GM19397 (cell line): ENCODE measurements around the gene CELF5.
"Not testable (repeated sequence)": the region's sequence is repeated elsewhere in the genome, so short reads cannot be mapped to it uniquely, and the experiment has no call there.

ENCODE experiments used
- ATAC-seq: cut with Tn5 transposase; IDR thresholded peaks from one replicate; pipeline ENCODE4 v1.9.1; 2021; ENCODE audit warnings: mild to moderate bottlenecking, moderate library complexity; ENCODE audit not compliant: unreplicated experiment

CELF5 gene

DNA sequence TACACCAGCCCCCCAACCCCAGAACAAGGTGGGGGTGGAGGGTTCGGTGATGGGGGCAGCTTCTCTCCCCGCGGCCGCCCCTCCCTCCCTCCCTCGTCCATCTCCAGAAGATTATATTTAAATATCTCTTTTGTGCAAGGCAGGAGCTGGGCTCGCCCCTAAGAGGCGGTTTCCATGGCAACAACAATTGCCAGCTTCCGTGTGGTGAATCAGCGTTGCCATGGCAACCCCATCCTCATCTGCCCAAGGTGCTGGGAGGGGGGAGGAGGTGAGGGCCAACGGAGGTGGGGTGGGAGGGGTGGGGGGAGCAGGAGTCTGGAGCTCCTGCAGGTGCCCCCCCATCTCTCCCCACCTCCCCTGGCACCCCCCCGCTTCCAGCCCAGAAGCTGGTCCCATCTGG, 46.4 kb downstream of the CELF5 start:
- ATAC-seq, result no peak

DNA sequence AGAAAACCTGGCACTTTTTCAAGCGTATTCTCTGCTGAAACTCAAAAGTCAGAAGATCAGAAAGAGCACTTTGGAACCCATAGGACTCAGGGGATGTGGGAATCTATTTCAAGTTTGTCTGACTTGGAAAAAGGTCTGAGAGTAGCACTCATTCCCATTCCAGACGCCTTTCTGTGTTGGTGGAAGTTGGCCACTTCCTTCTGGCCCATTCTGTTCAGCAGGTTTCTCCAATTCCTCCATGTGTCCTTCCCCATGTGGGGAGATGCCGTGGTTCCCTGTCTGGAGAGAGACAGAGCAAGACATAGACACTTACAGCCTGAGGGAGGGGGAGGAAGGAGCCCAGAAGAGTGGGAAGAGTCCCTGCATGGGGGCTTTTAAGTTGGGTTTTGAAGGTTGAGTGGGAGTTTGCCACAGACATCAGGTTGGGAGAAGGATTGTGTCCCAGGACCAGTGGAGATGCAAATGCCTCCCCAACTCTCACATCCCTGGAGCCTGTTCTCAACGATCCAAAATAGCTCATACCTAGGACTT, 48.0 kb downstream of the CELF5 start:
- no peak for ATAC-seq

DNA sequence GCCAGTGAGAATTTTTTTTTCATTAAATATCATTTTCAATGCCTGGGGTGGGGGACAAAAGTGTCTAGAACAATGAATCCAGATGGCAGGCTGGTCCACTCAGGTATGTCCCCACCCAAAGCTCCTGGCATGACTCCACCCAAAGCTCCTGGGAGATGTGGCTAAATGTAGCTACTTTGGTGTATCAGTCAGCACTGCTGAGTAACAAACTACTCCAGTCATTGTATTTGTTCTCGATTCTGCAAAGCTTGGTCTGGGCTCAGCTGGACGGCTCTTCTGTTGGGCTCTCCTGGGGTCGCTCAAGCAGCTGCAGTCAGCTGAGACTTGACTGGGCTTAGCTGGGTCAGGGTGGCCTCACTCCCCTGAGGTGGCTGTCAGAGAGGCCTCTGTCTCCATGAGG, 48.5 kb downstream of the CELF5 start:
- no peak for ATAC-seq

DNA sequence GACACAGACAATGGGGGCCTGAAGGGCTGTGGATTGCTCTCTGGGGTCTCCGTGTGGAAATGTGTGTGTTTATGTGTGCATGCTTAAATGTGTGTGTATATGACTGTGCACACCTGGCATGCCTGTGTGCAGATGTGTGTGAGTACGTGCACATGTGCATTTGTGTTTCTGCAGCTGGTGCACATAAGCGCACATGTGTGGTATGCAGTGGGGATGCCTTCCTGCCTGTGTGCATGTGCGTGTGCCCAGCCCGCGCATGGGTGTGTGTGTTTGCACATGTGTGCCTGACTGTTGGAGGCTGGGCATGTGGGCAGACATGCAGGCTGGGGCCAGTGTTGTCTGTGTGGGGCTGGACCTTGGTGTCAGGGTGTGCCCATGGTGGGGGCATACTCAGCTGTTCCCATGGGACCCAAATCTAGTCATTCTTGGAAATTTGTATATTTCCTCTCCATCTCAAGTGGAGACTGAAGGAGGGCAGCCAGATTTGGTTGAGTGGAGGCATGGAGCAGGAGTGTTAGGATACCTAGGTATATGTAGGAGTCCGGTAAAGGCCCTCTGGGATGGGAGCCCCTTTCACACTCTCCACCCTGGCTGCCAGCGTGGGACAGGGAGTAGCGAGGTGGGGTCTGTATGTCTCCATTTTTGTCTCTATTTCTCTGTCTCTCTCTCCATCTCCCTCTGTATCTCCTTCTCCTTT, 49.9 kb downstream of the CELF5 start:
- no peak for ATAC-seq

DNA sequence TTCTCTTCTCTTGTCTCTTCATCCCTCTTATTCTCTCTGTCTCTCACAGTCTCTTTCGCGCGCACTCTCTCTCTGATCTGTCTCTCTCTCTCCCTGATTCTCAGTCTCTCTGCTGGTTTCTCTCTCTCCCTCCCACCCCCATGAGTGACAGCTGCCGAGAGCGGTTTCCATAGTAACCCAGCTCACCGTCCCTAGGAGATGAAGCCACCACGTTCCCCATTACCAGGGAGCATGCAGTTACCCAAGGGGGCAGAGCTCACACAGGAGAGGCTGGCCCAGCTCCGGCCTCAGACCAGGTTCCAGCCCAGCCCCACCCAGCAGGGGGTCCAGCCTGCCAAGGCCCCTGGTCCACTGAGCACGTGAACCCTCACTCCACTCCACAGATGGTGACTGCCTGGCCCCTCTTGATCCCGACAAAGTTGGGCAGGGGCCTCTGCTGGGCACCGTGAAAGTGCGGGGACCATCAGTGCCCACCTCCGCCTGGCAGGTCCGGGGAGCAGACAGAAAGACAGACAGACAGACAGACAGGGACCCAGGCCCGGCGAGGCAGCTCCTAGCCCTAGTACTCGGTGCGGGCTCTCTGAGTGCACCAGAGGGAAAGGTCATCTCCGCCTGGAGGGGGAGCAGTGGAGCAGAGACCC, 50.6 kb downstream of the CELF5 start:
- ATAC-seq, result no peak

DNA sequence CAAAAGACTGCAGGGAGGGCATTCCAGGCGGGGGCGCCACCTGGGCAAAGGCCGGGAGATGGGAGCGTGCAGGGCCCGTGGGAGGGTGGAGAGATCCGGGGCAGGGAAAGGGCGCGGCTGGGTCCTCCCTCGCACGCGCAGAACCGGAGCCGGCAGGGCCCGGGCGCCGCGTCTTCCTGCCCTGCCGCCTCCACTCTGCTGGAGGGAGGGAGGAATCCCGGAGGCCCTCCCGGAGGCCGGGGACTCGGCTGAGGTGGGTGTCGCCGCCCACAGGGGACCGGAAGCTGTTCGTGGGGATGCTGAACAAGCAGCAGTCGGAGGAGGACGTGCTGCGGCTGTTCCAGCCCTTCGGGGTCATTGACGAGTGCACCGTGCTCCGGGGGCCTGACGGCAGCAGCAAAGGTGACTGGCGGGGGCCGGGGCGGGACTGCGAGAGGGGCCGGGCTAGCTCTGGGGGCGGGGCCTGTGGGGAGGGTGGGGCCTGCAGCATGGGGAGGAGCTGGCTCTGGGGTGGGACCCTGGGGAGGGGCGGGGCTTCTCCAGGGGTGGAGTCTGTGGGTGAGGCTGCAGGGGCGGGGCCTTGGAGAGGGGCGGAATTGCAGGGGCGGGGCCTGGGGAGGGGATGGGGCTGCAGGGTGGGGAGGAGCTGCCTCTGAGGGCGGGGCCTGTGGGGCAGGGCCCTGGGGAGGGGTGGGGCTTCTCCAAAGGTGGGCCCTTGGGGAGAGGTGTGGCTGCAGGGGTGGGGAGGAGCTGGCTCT, 51.3 kb downstream of the CELF5 start:
- no peak for ATAC-seq

DNA sequence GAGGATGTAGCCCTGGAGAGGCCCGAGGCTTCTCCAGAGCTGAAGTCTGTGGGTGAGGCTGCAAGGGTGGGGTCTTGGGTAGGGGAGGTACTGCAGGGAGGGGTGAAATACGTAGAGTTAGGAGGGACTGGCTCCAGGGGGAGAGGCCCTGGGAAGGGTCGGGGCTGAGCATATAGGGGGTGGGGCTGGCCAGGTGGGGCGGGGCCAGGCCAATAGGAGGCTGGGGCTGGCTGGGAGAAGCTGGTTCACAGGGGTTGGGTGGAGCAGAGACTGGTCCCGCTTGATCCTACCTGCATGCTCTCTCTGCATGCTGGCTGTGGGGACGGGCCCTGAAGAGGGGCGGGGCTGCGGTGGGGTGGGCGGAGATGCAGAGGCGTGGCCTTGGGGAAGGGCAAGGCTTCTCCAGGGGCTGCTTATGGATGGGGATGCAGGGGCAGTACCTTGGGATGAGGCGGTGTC, 51.9 kb downstream of the CELF5 start:
- no peak for ATAC-seq

DNA sequence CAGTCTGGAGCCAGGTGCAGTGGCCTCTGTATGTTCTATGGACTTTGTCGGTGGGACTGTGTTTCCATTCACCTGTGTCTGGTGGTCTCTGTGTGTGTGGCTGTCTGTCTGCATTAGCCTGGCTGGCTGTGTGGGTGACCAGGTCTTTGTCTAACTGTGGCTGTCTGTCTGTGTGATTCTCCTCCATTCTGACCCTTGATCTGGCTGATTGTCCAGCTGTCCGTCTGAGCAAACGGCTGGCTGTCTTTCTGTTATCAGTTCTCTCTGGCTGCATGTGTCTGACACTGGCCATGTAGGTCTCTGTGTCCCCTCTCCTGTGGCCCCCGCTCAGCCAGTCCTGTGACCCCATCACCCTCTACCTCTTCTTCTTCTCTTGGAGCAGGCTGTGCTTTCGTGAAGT, 53.2 kb downstream of the CELF5 start:
- no peak for ATAC-seq

DNA sequence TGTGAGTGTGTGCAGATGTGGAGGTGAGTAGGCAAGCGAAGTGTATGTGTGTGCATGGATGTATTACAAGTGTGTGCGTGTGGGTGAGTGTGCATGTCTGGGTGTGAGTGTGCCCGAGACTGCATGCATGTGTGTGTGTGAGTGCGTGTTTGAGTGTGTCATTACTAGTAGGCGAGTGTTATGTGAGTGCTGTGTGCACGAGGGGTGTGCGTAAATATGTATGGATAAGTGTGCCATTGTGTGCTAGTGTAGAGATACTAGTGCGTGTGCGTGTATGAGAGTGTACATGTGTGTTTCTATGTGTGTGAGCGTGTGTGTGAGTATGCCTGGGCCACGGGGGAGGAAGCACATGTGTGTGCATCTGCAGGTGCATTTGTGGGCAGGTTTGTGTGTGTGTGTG, 53.8 kb downstream of the CELF5 start:
- ATAC-seq, result no peak

DNA sequence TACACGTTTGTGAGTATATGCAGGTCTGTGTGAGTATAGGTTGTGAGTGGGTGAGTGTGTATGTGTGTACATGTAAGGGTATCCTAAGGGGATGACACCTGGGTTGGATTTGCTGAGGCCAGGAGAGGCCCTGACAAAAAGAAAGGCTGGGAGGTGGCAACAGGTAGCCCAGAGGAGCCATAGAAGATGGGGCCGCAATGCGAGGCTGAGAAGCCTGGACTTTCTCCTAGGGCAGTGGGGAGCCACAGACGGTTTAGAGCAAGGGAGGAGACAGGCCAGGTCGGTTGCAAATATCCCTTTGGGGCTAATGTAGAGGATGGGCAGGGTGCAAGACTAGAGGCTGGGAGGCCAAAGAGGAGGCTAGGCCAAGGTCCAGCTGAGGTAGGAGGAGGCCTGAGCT, 54.3 kb downstream of the CELF5 start:
- no peak for ATAC-seq

DNA sequence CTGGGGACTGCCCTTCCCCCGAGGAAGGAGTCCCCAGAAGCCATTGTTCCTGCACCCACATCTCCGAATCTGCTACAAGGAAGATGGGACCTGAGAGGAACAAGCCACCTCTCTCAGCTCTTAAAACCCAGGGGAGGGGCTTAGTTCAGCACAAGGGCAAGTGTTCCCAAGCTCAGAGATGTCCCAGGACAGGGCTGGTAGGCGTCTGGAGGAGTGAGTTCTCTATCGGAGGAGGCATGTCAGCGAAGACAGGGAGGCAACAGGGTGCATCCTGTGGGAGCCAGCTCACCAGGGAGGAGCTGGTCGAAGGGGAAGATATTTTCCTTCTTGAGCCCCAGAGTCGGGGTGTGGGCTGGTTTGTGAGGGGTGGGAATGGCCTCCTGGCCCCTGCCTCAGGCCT, 54.8 kb downstream of the CELF5 start:
- no peak for ATAC-seq

DNA sequence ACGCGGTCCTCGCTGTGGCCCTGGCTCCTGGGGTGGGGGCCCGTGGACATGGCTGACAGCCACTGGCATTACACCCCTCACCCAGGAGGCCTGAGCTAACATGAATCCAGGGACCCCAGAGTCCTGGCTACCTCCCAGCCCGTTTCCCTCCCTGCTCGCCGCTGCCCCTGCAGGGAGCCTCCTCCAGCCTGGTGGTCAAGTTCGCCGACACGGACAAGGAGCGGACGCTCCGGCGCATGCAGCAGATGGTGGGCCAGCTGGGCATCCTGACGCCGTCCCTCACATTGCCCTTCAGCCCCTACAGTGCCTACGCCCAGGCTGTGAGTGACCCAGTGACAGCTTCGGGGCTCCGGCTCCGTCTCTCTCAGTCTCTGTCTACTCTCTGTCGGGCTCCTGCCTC, 56.6 kb downstream of the CELF5 start:
- ATAC-seq, result no peak

DNA sequence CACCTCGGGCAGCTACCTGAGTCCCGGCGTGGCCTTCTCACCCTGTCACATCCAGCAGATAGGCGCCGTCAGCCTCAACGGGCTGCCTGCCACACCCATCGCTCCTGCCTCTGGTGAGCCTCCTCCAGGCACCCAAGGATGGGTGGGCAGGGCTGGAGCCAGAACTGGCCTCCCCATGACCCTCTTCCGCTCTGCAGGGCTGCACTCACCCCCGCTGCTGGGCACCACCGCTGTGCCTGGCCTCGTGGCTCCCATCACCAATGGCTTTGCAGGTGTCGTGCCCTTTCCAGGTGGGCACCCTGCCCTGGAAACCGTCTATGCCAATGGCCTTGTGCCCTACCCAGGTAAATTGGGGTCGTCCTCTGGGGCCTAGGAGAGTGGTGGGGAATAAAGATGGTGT, 57.7 kb downstream of the CELF5 start:
- ATAC-seq, result no peak

DNA sequence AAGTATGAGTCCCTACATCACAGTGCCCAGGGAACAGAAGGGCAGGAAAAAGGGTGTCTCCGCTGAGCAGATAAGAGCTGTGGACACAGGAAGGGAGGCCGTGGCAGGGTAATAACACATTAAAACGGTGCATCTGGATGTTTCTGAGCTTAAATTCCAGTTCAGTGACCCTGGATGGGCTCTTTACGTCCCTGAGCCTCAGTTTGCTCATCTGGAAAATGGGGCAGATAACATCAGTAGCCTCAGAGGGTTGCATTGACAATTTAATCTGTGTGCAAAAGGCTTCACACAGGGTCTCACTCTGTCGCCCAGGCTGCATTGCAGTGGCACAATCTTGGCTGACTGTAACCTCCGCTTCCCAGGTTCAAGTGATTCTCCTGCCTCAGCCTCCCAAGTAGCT, 58.1 kb downstream of the CELF5 start:
- ATAC-seq, result no peak

DNA sequence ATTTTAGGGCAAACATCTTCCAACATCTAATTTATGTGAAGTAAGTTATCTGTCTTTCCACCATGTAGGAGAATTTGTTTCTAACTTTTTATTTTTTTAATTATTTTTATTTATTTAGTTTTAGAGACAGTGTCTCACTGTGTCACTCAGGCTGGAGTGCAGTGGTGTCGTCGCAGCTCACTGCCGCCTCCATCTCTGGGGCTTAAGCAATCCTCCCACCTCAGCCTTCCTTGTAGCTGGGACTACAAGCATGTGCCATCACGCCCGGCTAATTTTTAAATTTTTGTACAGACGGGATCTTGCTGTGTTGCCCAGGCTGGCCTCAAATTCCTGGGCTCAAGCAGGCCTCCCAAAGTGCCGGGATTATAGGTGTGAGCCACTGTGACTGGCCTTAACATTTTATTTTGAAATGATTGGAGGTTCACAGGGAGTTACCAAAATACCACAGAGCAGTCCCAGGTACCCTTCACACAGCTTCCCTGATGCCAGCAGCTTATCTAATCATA, 58.8 kb downstream of the CELF5 start:
- no peak for ATAC-seq

DNA sequence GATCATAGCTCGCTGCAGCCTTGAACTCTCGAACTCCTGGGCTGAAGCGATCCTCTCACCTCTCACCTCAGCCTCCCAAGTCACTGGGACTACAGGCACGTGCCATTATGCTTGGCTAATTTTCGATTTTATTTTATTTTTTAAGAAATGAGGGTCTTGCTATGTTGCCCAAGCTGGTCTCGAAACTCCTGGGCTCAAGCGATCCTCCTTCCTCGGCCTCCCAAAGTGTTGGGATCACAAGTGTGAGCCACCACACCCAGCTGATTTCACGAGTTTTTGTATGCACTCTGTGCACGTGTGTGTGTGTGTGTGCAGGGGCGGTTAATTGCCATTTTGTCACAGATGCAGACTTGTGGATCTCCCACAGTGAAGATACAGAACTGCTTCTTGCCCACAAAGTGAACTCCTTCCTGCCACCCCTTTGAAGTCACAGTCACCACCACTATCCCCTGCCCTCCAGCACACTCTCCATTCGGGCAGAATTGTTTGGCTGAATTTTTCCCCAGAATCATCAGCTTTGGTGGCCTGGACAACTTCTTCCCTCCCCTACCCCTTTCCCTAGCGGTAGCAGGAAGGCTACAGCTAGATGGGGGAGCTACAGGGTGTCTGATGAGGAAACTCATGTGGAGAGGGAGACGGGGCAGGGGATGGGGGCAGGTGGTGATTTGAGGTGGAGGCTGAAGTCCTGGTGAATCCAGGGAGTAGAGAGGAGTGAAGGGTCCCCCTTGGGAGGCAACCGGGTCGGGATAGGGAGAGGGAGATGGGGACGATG, 59.6 kb downstream of the CELF5 start:
- ATAC-seq, result no peak

DNA sequence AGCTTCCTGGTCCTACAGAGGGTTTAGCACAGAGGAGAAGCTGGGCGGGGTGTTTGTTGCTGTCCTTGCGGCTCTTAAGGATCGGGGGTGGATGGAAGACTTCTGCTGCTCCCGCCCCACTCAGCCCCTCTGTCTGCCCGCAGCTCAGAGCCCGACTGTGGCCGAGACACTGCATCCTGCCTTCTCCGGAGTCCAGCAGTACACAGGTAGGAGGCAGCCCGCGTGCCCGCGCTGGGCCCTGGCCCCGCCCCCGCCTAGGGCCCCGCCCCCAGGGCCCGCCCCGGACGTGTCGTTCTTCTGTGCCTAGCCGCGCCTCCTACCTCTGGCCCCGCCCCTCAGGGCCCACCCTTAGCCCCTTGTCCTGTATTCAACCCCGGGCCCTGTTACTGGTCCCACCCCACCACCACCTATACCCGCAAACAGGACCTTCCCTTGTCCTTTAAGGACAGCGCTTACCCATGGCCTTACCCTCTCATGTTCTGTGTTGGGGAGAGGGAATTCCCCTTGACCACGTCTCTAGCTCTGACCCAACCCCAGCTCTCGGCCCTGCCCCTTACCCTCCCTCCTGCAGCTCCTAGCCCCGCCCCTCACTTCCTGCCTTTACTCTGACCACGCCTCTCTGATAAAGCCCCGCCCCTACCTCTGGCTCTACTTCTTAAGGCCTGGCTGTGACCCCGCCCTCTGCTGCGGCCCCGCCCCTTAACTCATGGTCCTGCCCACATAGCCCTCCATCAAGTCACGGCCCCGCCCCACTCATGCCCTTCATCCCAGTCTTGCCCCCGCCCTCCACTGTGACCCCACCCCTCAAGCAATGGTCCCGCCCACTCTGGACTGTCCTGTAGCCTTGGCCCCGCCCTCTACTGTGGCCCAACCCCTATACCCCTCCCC, 60.5 kb downstream of the CELF5 start:
- no peak for ATAC-seq

DNA sequence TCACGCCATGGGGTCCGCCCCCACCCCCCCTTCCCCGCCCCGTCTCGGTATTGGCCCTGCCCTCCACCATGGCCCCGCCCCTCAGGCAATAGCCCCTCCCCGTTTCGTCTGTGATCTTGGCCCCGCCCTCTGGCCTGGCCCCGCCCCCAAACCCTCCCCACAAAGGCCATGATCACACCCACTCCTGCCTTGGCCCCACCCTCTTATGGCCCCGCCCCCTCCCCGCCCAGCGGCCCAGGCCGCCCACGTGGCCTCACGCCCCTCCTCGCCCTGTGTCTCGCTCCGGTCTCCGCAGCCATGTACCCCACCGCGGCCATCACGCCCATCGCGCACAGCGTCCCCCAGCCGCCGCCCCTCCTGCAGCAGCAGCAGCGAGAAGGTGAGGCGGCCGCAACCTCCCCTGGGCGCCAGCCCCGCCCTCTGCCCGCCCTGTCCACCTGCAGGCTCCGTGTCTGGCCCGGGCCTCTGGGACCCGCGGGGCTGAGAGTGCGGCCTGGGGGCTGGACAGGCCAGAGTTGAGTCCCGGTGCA, 61.3 kb downstream of the CELF5 start:
- ATAC-seq, result no peak

DNA sequence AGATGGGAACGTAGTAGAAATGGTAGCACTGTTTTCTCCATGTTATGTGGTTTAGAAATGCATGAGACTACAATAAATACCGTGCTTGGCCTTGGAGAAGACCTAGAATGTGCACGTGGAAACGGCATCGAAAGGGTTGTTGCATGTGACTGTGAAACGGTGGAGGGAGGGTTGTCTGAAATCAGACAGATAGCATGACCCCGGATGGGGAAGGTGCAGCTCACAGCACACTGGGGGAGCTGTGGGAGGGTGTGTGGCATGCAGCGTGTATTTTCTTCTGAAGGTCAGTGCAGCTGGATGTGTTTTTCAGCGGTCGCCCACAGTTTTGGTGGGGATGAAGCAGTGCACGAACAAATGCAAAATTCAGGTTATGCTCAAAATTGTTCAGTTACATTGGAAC, 63.4 kb downstream of the CELF5 start:
- no peak for ATAC-seq

DNA sequence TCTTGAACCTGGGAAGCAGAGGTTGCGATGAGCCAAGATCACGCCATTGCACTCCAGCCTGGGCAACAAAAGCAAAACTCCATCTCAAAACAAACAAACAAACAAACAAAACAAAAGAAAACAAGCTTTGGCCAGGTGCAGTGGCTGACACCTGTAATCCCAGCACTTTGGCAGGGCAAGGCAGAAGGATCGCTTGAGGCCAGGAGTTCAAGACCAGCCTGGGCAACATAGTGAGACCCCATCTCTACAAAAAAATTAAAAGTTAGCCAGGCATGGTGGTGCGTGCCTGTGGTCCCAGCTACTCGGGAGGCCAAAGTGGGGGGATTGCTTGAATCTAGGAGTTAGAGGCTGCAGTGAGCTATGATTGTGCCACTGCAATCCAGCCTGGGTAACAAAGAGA, 64.0 kb downstream of the CELF5 start:
- not testable (repeated sequence) for ATAC-seq
